DLD1 (cell line): Measurements from ENCODE around the gene KBTBD6.
"Not testable (repeated sequence)": the region's sequence is repeated elsewhere in the genome, so short reads cannot be mapped to it uniquely, and the experiment has no call there.

Source experiments
- in situ Hi-C: cut with HindIII; loops from 2 replicates; pipeline ENCODE4 v1.10.0; 2017; ENCODE audit warnings: low sequenced_read_pairs

The KBTBD6 gene, protein sequence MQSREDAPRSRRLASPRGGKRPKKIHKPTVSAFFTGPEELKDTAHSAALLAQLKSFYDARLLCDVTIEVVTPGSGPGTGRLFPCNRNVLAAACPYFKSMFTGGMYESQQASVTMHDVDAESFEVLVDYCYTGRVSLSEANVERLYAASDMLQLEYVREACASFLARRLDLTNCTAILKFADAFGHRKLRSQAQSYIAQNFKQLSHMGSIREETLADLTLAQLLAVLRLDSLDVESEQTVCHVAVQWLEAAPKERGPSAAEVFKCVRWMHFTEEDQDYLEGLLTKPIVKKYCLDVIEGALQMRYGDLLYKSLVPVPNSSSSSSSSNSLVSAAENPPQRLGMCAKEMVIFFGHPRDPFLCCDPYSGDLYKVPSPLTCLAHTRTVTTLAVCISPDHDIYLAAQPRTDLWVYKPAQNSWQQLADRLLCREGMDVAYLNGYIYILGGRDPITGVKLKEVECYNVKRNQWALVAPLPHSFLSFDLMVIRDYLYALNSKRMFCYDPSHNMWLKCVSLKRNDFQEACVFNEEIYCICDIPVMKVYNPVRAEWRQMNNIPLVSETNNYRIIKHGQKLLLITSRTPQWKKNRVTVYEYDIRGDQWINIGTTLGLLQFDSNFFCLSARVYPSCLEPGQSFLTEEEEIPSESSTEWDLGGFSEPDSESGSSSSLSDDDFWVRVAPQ

DNA sequence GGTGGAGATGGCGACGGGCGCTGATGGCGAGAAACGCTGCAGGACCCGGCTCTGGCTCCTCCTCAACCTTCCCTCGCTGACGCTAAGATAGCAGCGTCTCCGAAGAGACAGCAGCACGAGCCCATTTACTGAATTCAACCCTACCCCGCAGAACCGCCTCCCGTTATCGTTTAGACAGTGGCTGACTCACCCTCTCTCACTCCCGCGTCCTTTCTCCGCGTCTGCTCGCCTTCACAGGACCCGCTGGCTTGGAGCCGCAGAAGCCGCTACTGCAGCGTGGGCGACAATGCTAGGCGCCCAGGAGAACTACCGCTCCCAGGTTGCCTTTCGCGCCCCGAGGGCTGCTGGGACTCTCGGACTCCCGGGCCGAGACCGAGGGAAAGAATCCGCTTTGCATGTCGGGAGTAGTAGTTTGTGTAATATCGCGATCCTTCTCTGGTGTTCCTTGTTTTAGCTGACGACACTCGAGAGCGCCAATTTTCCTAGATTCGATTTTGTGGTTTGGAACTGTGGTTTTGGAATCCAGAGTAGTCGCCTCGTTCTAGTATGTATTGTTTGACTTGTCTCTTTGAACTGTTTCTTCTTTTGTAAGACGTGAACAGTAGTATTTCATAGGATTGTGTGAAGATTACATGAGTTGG is at the start of gene KBTBD6:
Gene KBTBD6 (minus strand): TSS at position 291 of the 641 bp plus-strand sequence. CDS start 291 bp downstream, outside the sequence.
- in situ Hi-C loops, result no loop called here

DNA sequence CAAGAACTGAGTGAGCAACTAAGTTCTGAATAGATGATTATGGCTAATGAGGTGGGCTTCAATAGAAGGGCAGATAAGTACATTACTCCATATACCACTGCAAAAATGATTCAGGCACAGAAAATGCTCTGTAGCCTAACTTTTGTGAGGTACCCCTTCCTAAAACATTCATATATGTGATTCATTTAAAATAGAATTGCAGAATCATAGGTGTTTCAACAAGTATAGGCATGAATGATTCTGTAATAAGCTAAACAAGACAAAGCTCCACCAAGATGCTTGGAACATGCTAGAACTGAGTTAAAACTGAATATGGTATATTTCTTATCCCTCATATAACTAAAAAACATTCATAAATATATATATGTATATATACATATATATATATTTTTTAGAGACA is 49.6 kb upstream of the KBTBD6 start:
- in situ Hi-C loops, result no loop called here

DNA sequence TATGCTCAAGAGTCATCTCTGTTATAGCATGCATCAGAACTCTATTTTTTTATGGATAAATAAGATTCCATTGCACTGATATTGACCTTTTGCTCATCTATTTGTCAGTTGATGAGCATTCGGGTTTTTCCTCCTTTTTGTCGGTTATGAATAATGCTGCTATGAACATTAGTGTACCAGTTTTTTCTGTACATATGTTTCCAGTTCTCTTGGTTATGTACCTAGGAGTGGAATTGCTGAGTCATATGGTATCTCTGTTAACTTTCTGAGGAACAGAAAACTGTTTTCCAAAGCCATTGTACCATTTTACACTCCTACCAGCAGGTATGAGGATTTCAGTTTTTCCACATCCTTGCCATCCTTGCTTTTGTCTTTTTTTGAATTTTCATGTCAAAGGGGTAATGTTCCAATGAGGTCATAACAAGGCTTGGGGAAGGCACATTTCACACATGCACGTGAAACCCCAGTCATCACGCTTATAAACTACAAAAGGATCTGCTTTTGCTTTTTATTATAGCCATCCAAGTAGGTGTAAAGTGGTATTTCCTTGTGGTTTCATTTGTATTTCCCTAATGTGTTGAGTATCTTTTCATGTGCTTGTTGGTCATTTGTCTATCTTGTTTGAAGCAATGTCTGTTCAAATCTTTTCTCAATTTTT is 47.1 kb upstream of the KBTBD6 start:
- in situ Hi-C loops, result no loop called here

DNA sequence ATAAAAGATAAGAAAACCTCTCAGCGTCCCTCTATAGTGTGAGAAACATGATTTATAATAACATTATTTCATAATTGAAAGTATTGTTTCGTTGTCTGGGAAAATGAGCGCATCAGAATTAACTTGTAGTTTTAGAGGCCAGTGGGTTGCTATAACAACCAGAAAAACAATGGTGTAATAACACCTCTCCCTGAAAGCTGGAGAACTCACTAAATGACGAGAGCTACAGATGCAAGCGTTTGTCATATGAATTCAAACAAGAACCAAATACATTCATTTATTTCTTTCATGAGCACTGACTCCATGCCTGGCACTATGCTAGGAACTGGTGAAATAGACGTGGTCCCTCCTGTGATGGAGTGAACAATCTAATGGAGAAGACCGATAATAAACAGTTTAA is 45.4 kb upstream of the KBTBD6 start:
- in situ Hi-C loops, result no loop called here

DNA sequence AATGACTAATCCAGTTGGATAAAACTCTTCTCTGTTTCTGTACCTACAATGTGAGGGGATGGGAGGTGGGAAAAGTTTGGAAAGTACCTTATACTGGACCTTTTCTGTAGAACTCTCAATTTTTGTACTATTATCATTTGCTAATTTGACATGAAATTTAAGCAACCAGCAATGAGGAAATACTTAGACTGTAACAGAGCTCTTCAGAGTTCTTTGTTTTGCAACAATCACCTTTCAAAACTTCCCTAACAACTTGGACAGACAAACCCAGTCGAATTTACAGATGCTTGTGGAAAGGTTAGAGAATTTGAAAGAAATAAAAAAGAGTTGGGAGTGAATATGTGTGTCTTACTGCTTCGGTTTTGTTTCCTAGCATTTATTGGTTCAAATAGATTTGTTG is 45.0 kb upstream of the KBTBD6 start:
- in situ Hi-C loops, result no loop called here

DNA sequence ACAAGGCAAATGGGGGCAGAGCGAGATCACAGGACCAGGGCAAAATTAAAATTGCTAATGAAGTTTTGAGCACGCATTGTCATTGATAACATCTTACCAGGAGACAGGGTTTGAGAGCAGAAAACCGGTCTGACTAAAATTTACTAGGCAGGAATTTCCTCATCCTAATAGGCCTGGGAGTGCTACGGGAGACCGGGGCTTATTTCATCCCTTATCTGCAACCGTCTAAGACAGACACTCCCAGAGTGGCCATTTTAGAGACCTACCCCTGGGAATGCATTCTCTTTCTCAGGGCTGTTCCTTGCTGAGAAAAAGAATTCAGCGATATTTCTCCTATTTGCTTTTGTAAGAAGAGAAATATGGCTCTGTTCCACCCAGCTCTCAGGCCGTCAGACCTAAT is 43.0 kb upstream of the KBTBD6 start:
- in situ Hi-C loops, result not testable (repeated sequence)

DNA sequence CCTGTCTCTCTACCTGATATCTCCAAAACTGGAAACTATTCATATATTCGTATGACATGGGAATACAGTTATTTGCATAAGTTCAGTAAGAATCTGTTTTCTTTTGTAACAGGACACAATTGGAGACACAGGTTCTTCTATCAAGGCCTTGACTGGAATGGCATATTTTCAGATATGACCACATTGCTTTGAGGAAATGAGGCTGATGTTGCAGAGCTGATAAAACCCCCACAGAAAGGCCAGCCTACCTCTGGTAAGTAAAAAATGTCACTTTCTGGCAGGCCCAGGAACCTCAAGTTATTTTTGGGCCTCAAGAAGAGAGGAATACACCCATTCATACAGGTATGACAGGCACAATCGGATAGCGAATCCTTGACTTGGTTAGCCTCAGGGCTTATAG is 29.5 kb upstream of the KBTBD6 start:
- in situ Hi-C loops, result no loop called here

DNA sequence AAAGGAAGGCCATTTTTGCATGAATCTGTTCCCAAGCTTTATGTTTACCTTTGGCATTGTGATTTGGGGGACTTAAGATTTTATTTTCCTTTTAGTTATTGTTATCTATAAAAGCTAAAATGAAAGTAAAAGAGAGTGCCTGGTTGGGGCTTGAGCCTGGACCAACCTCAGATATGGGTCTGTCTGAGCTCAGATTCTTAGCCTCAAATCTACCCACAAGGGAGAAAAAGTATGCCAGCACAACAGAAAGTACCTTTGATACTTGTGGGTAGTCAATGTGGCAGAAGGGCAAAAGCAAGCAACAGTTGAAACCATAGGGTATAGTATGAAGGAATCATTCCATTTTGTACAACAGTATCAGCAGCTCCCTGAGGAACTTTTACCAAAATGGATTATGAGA is 26.6 kb upstream of the KBTBD6 start:
- in situ Hi-C loops, result no loop called here

DNA sequence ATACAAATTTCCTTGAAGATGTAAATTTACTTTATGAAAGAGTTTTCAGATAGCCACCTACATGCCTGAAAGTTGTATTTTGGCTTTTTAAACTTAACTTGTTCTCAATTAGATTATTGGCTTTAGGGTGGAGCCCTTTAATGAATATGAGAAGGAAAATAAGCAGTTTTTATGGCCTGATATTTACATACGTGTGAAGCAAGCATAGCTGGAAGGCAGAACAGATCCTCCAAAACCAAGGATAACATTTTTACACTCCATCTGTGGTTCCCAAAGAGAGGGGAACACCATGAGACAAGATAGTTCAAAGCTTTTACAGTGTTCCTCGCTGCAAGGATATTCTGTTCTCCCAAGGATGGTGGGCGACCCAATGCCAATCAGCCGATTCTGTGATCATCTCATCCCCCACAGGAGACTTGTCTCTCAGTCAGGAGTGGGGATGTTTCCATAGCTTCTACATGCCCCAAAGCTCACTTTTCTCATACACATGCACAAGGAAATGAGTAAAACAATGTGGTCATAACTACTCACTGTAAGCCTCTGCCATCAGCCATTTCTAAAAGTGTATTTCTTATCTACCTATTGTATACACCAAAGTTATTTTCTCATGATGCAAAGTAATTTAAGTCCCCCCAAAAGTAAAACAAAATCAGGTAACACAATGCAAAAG is 24.6 kb upstream of the KBTBD6 start:
- in situ Hi-C loops, result no loop called here

DNA sequence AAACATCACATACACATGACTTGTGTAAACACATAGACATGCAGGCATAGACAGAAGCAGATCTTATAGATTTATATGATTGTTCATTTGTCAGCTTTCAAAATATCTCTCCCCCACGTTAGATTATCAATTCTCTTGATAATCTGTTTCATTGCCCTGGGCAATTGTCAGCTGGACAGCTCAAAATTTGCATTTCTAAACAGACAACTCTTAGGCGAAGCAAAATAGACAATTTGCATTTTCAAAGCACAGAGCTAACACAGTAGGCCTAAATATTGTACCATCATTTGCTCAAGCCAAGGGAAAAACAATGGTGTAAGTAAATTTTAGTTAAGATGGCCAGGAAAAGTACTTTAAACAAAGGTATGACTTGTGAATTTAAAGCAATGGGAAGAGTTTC is 24.0 kb upstream of the KBTBD6 start:
- in situ Hi-C loops, result no loop called here

DNA sequence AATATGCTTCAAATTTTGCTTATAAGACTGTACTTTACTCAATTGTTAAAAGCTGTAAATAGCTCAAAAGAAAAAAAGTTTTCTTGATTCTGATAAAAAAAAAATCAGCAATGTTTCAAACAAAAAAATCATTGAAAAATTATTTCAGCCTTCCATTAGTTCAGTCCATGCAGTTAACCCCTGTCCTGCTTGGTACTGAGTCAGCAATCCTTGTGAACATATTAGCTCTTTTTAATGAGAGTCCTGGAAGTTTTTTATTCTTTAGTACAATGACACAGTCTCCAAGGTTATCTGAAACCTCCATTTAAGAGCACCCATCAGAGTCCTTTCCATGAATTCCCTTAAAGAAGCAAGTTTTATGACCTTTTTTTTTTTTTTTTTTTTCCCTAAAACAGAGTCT is 21.4 kb upstream of the KBTBD6 start:
- in situ Hi-C loops, result no loop called here

DNA sequence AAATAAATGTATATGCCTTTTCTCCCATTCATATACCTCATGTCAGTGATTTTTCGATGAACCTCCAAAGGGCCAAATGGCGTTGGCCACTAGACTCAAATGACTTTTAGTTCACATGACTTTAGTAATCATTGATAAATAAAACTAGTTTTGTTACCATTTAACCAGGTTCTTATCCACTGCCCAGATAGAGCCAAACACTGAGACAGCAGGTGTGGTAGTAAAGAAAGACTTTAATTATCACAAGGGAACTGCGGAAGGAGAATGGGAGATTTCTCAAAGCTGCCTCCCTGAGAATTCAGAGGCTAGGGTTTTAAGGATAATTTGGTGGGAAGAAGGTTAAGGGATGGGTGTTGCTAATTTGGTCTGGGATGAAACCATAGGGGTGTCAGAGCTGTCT is 19.4 kb upstream of the KBTBD6 start:
- in situ Hi-C loops, result no loop called here

DNA sequence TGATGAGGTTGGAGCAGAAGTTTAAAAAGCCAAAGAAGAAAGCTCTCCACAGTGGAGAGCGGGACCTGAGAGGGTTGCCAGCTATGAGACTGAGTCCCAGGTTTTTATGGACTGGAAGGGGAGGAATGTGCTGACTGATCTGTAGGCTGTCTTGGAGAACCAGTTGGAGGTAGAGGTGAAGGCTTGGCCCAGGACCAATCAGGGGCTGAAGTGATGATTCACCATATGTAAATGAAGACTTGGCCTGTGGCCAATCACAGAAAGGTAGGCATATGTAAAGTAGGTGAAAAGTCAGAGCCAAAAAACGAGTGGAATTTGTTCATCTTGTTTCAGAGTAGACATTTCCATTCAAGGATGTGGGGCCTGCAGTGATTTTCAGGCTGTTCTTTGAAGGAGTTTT is 17.5 kb upstream of the KBTBD6 start:
- in situ Hi-C loops, result no loop called here

DNA sequence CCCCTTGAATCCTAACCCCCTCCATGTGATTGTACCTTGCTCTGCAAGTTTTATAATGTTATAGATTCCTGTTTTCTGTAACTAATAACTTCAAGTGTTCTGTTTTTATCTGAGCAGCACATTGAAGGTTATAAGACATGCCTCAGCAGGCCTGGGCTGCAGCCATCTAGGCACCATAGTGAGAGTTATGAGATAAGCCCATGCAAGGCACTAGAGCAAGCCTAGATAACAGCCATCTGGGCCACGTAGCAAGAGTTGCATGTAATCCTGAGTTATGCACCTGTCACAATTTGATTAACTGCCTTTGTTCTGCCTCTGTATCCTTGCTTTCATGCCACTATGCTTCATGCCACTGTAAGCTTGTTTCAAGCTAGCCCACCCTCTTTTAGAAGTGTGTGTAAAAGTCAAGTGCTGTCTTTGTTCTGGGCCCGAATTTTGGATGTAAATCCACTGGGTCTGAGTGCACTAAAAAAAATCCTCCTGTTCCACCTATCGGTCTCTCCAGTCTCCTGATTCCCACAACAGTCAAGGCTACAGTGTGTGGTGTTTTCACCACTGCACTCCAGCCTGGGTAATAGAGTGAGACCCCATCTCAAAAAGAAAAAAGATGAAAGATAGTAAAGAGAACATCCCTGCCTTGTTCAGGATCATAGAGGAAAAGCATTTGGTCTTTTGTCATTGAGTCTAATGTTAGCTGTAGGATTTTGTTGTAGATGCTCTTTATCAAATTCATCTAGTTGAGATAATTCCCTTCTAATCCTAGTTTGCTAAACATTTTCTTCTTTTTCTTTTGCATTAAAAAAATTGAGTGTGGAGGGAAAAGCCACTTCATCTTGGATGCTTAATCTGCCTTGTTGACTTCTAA is 16.0 kb upstream of the KBTBD6 start:
- in situ Hi-C loops, result no loop called here

DNA sequence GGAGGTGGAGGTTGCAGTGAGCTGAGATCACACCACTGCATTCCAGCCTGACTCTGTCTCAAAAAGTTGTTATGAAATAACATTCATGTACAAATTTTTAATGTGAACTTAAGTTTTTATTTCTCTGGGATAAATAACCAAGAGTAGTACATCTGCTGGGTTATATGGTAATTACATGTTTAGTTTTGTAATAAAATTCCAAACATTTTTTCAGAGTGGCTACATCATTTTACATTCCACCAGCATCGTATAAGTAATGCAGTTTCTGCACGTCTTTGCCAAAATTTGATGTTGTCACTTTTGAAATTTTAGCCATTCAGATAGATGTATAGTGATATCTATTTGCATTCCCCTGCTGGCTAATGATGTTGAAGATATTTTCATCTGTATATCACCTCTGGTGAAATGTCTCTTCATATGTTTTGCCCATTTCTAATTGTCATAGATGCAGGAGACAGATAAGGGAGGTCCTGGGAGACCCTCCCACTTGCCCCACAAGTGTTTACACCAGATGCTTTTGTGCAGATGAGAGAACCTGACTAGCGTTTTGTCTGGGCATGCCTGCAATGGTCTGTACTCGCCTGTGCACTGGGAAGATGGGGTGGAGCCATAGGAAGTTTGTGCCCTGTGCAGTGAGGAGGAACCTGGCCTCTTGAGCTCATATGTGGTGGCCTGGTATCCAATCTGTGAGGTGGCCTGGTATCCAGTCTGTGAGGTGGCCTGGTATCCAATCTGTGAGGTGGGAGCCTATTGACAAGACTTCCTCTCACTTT is 12.7 kb upstream of the KBTBD6 start:
- in situ Hi-C loops, result no loop called here

DNA sequence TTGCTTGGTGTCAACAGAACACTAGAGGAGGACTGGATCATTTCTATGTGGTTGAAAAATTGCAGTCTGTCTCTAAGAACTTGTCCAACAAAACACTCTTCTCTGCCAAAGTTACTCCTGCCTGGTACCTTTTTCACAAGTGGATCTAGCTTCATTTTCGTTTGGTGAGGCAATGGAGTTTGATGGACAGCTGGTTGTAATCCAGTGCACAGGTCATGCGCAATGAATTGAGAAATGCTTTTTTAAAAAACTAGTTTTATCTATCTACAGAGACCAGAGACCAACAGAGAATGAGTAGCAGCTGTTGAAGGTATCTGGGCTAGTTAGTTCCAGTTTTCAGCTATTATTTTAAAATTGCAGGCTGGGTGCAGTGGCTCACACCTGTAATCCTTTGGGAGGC is 12.0 kb upstream of the KBTBD6 start:
- in situ Hi-C loops, result no loop called here

DNA sequence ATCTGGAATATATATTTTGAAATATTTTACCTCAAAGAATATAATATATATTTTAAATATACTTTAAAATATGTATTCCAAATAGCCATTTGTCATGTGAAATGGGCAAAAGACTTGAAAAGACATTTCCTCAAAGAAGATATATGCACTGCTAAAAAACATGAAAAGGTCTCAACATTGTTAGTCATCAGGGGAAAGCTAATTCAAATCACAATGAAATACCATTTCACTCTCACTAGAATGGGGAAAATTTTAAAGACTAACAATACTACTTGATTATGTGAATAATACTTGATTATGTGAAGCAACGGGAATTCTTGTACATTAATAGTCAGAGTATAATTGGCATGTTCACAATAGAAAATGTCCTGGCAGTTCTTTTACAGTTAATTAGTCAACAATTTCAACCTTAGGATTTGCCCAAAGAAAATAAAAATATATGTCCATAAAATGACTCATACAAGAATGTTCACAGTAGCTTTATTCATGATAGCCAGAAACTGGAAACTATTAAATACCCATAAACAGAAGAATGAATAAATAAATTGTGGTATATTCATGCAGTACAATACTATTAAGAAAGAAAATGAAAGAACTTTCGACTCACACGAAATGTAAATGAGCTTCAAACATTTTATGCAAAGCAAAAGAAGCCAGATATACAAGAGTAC is 6.8 kb upstream of the KBTBD6 start:
- in situ Hi-C loops, result no loop called here

DNA sequence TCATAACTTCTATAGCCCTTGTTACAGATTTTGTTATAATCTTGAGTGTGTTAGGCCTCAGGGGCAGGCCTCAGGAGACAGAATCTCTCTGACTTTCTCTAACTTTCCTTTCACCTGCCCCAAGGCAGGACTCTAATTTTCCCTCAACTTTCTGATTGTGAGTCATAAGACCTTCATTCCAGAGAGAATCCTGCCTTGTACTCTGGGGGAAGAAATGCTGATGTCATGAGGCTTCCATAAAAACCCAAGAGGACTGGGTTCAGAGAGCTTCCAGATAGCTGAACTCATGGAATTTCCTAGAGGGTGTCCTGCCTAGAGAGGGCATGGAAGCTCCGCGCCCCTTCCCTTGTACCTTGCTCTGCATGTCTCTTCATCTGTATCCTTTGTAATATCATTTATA is 5.3 kb upstream of the KBTBD6 start:
- in situ Hi-C loops, result no loop called here

DNA sequence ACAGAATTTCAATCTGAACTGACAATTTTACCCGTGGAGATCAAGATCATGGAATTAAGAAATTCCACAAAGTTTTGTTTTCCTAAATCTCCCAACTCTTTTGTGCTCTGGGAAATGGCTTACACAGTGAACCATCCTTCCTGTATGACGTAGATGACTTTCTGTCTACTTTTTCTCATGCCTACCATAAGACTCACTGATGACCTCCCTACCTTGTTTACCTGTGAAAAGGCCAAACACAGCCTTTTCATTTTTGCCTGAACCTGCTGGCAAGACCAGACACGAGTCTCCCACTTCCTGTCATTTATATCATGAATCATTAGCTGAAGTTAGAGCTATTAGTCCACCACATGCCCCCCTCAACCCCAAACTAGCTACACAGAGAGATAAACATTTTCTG is 4.6 kb upstream of the KBTBD6 start:
- in situ Hi-C loops, result no loop called here
